Fibroblast of lung (primary cell): ENCODE measurements around the gene CD164L2. TPM values are rescaled to one million over a fixed set of nuclear protein-coding genes. Genes with fewer than 3 reads are reported as not detected.

Source experiments
- DNase-seq, 2 donors: peaks; one replicate each; pipeline versions ENCODE4 v3.0.0 to v3.0.0-alpha.2; 2010; ENCODE audit warnings: low read depth in 2 of 2
- H2AFZ ChIP-seq: 2 replicates; pipeline ENCODE4 v1.5.1; 2012; ENCODE audit warnings: low read length, control low read depth, inconsistent platforms
- H3K27ac ChIP-seq: 2 replicates; pipeline ENCODE4 v1.5.1; 2011; ENCODE audit warnings: low read length, control low read depth; ENCODE audit not compliant: insufficient read depth
- H3K27me3 ChIP-seq: 2 replicates; pipeline ENCODE4 v1.5.1; 2011; ENCODE audit warnings: mild to moderate bottlenecking, low read length; ENCODE audit not compliant: control insufficient read depth, insufficient read depth
- H3K36me3 ChIP-seq: 2 replicates; pipeline ENCODE4 v1.5.1; 2011; ENCODE audit warnings: low read length; ENCODE audit not compliant: control insufficient read depth, insufficient read depth
- H3K4me1 ChIP-seq: 2 replicates; pipeline ENCODE4 v1.5.1; 2011; ENCODE audit warnings: low read length; ENCODE audit not compliant: control insufficient read depth, insufficient read depth; ENCODE audit errors: extremely low read depth
- H3K4me2 ChIP-seq: 2 replicates; pipeline ENCODE4 v1.5.1; 2011; ENCODE audit warnings: low read length, control low read depth; ENCODE audit not compliant: insufficient read depth; ENCODE audit errors: extremely low read depth
- H3K4me3 ChIP-seq, 4 experiments: fragments of 200-600 bp in 1 of 4; sonication (generic) in 1 of 4; replicated peaks in 1 of 4; 2 replicates each; pipeline ENCODE4 v1.5.1; 2011 to 2016; ENCODE audit warnings: low read length in 4 of 4, low read depth in 3 of 4, mild to moderate bottlenecking in 3 of 4, control low read depth in 2 of 4, inconsistent platforms in 1 of 4, mixed read lengths in 1 of 4; ENCODE audit not compliant: insufficient read depth in 1 of 4; ENCODE audit errors: control extremely low read depth in 1 of 4
- H3K79me2 ChIP-seq: 2 replicates; pipeline ENCODE4 v1.5.1; 2012; ENCODE audit warnings: mild to moderate bottlenecking, low read length, inconsistent platforms; ENCODE audit not compliant: control insufficient read depth, insufficient read depth
- H3K9ac ChIP-seq: 2 replicates; pipeline ENCODE4 v1.5.1; 2011; ENCODE audit warnings: mild to moderate bottlenecking, low read length, control low read depth; ENCODE audit not compliant: insufficient read depth
- H3K9me3 ChIP-seq: 2 replicates; pipeline ENCODE4 v1.5.1; 2012; ENCODE audit warnings: low read depth, low read length; ENCODE audit not compliant: control insufficient read depth, insufficient read depth
- H4K20me1 ChIP-seq: 2 replicates; pipeline ENCODE4 v1.5.1; 2011; ENCODE audit warnings: low read length; ENCODE audit not compliant: control insufficient read depth, insufficient read depth; ENCODE audit errors: extremely low read depth
- CTCF ChIP-seq, 2 donors: IDR thresholded peaks in 1 of 2; conservative IDR thresholded peaks in 1 of 2; 1 replicate in 1 of 2; 2 replicates in 1 of 2; pipeline ENCODE4 v1.5.1; 2011 to 2012; ENCODE audit warnings: low read length in 2 of 2, control low read depth in 1 of 2, inconsistent platforms in 1 of 2, low read depth in 1 of 2, mild to moderate bottlenecking in 1 of 2
- EZH2 ChIP-seq: IDR thresholded peaks from 2 replicates; pipeline ENCODE4 v1.5.1; 2012; ENCODE audit warnings: low read length, control low read depth, mild to moderate bottlenecking; ENCODE audit errors: missing control alignments
- polyA plus RNA-seq, 2 donors: library from polyadenylated mRNA; depleted of rRNA in 1 of 2; stranded (reverse) in 1 of 2; unstranded in 1 of 2; fragments of >200 nt; gene quantifications; 2 replicates each; pipeline ENCODE4 v1.2.1, GENCODE V29; 2011 to 2012; ENCODE audit warnings: missing spikeins in 1 of 2
- total RNA-seq: library from RNA; depleted of rRNA; stranded (reverse); fragments of >200 nt; gene quantifications from 2 replicates; pipeline ENCODE4 v1.2.1, GENCODE V29; 2014

CD164L2 gene
- total and polyA plus RNA-seq, 2 donors (not counting 1 experiment from before 2014, with no cell fraction given): not detected

- no peaks in the 10 kb centered on the region for H3K79me2 ChIP-seq
- no peak overlapping the region for H3K4me3 ChIP-seq
- no peak overlapping the region for H3K27ac ChIP-seq
- no peaks in the 10 kb centered on the region for H3K27me3 ChIP-seq
- no peak overlapping the region for H3K4me2 ChIP-seq
- no peak overlapping the region for H2AFZ ChIP-seq
- DNase-seq: no peak
- TF ChIP-seq CTCF (conservative IDR thresholded peaks at IDR 0.05 in 1 of 2, IDR thresholded peaks at IDR 0.05 in 1 of 2; ENCODE audit: low read depth in 1 of 2, low read length in 2 of 2) (no peak), EZH2 (no peak)
- no peaks in the 10 kb centered on the region for H3K9me3 ChIP-seq
- H3K9ac ChIP-seq: no peak overlapping the region
- H4K20me1 ChIP-seq: no peaks in the 10 kb centered on the region
- H3K4me1 ChIP-seq: no peaks in the 10 kb centered on the region
- H3K36me3 ChIP-seq: peaks cover 38% of the 10 kb centered on the region
These were observed 24.2 kb downstream of the CD164L2 start for GRCh38 chr1:27358928-27359313.

- Histone ChIP-seq H3K9me3 (no peaks in the 10 kb centered on the region), H3K27me3 (no peaks in the 10 kb centered on the region), H3K4me2 (no peak overlapping the region), H3K36me3 (peaks cover 37% of the 10 kb centered on the region), H3K4me3 (no peak overlapping the region), H2AFZ (no peak overlapping the region), H4K20me1 (no peaks in the 10 kb centered on the region), H3K9ac (no peak overlapping the region), H3K4me1 (no peaks in the 10 kb centered on the region), H3K27ac (no peak overlapping the region), H3K79me2 (no peaks in the 10 kb centered on the region)
- DNase-seq: no peak
- TF ChIP-seq EZH2: no peak
- no peak for TF ChIP-seq CTCF (conservative IDR thresholded peaks at IDR 0.05 in 1 of 2, IDR thresholded peaks at IDR 0.05 in 1 of 2; ENCODE audit: low read depth in 1 of 2, low read length in 2 of 2)
These were observed 24.9 kb downstream of the CD164L2 start for GRCh38 chr1:27358038-27358927.

- no peak overlapping the region for H3K4me2 ChIP-seq
- H3K27ac ChIP-seq: no peak overlapping the region
- no peak overlapping the region for H3K9ac ChIP-seq
- H3K27me3 ChIP-seq: no peaks in the 10 kb centered on the region
- no peaks in the 10 kb centered on the region for H3K9me3 ChIP-seq
- H3K4me3 ChIP-seq: no peak overlapping the region
- TF ChIP-seq CTCF (conservative IDR thresholded peaks at IDR 0.05 in 1 of 2, IDR thresholded peaks at IDR 0.05 in 1 of 2; ENCODE audit: low read depth in 1 of 2, low read length in 2 of 2): peak; percentile 64 to 79
- no peak for TF ChIP-seq EZH2
- peaks cover 32% of the 10 kb centered on the region for H3K36me3 ChIP-seq
- DNase-seq: peak; percentile 45 to 48
- H2AFZ ChIP-seq: no peak overlapping the region
- no peaks in the 10 kb centered on the region for H3K4me1 ChIP-seq
- no peaks in the 10 kb centered on the region for H4K20me1 ChIP-seq
- no peaks in the 10 kb centered on the region for H3K79me2 ChIP-seq
These were observed 25.7 kb downstream of the CD164L2 start for GRCh38 chr1:27357281-27358037.
